Spleen (tissue), 11 donors: ENCODE results near the gene DPM1. TPM values are rescaled to one million over a fixed set of nuclear protein-coding genes. Genes with fewer than 3 reads are reported as not detected.

Experiments
- DNase-seq: peaks from one replicate; pipeline ENCODE4 v3.0.0-alpha.2; 2020
- H3K27ac ChIP-seq, 8 donors: fragments of 200-600 bp; sonication (generic) in 7 of 8; 1 replicate in 4 of 8; 2 replicates in 4 of 8; pipeline versions ENCODE4 v1.5.0 to v1.8.0; 2016 to 2021; ENCODE audit warnings: inconsistent platforms in 4 of 8, mild to moderate bottlenecking in 4 of 8, moderate library complexity in 1 of 8
- H3K27me3 ChIP-seq, 7 donors: fragments of 200-600 bp; sonication (generic) in 6 of 7; replicated peaks in 1 of 7; 1 replicate in 4 of 7; 2 replicates in 3 of 7; pipeline versions ENCODE4 v1.5.0 to v1.8.0; 2016 to 2021; ENCODE audit warnings: inconsistent platforms in 3 of 7, mild to moderate bottlenecking in 1 of 7
- H3K36me3 ChIP-seq, 6 donors: fragments of 200-600 bp; sonication (generic) in 5 of 6; 1 replicate in 4 of 6; 2 replicates in 2 of 6; pipeline versions ENCODE4 v1.5.0 to v1.8.0; 2016 to 2021; ENCODE audit warnings: inconsistent platforms in 2 of 6
- H3K4me1 ChIP-seq, 6 donors: fragments of 200-600 bp; sonication (generic) in 5 of 6; 1 replicate in 3 of 6; 2 replicates in 3 of 6; pipeline versions ENCODE4 v1.5.0 to v1.8.0; 2016 to 2021; ENCODE audit warnings: inconsistent platforms in 3 of 6
- H3K4me3 ChIP-seq, 8 donors: fragments of 200-600 bp; sonication (generic) in 7 of 8; 1 replicate in 4 of 8; 2 replicates in 4 of 8; pipeline versions ENCODE4 v1.5.0 to v1.8.0; 2016 to 2021; ENCODE audit warnings: inconsistent platforms in 4 of 8, mild to moderate bottlenecking in 4 of 8, moderate library complexity in 2 of 8
- H3K9me3 ChIP-seq, 8 donors: fragments of 200-600 bp; sonication (generic) in 7 of 8; 1 replicate in 4 of 8; 2 replicates in 4 of 8; pipeline versions ENCODE4 v1.5.0 to v1.8.0; 2016 to 2021; ENCODE audit warnings: inconsistent platforms in 4 of 8
- POLR2A ChIP-seq, 3 donors: fragments of 450-650 bp; IDR thresholded peaks; one replicate each; pipeline ENCODE4 v1.5.1; 2017; ENCODE audit warnings: antibody characterized with exemption in 3 of 3, mild to moderate bottlenecking in 1 of 3
- POLR2AphosphoS5 ChIP-seq, 3 donors: sonication (generic); formaldehyde crosslinking; IDR thresholded peaks; one replicate each; pipeline ENCODE4 v1.5.1; 2017; ENCODE audit warnings: antibody characterized with exemption in 3 of 3
- WGBS, 5 donors: extraction: QIAGEN DNeasy Blood & Tissue Kit in 3 of 5; methylation state at CpG; one replicate each; pipeline versions ENCODE4 v1.1.5 to v1.1.7; 2013 to 2018; 5-methylcytosine and 5-hydroxymethylcytosine counted together
- intact Hi-C: fragments of 100-400 bp; cut with DNase I; formaldehyde crosslinking; loops from one replicate; pipeline ENCODE4 v1.15.0; 2023; ENCODE audit warnings: low total_unique reads
- polyA plus RNA-seq, 3 donors: library from polyadenylated mRNA; stranded (reverse); fragments of 200-250 nt; gene quantifications; one replicate each; pipeline ENCODE4 v1.2.1, GENCODE V29; 2013
- total RNA-seq, 7 donors: library from RNA; depleted of rRNA in 3 of 7; stranded (reverse); fragments of >200 nt in 3 of 7; fragmentation: NEBNext Ultra II Directional in 4 of 7; extraction: Animal tissue kit (Norgen Biotek cat#: 25700) in 4 of 7; gene quantifications; one replicate each; pipeline versions ENCODE4 v1.1.0 to v1.2.1, GENCODE V29; 2016 to 2021
- TF ChIP-seq, protein P1 (sequence below), 11 experiments: fragments of 200-600 bp in 7 of 11; fragments of 450-650 bp in 4 of 11; sonication (generic) in 4 of 11; IDR thresholded peaks in 8 of 11; conservative IDR thresholded peaks in 3 of 11; 1 replicate in 7 of 11; 2 replicates in 4 of 11; pipeline versions ENCODE4 v1.4.0 to v1.8.0; 2016 to 2021; ENCODE audit warnings: antibody characterized with exemption in 11 of 11, inconsistent platforms in 4 of 11, mild to moderate bottlenecking in 1 of 11
- donor health status: healthy with polysubstance abuse.
- donor health status: DM: no; HTN: no; CAD: no; lungs with moderate emphysema.
- donor health status: DM: no; HTN: no; CAD: no.
- donor health status: Bipolar disorder and iron deficiency.
- donor health status: healthy.
- donor health status: DM: no; HTN: no; CAD: no.
- donor health status: DM: yes; HTN: yes; CAD: no.

Gene DPM1
- total and polyA plus RNA-seq, 10 donors = 28.1 to 65.0 (median 43.8) TPM

DNA sequence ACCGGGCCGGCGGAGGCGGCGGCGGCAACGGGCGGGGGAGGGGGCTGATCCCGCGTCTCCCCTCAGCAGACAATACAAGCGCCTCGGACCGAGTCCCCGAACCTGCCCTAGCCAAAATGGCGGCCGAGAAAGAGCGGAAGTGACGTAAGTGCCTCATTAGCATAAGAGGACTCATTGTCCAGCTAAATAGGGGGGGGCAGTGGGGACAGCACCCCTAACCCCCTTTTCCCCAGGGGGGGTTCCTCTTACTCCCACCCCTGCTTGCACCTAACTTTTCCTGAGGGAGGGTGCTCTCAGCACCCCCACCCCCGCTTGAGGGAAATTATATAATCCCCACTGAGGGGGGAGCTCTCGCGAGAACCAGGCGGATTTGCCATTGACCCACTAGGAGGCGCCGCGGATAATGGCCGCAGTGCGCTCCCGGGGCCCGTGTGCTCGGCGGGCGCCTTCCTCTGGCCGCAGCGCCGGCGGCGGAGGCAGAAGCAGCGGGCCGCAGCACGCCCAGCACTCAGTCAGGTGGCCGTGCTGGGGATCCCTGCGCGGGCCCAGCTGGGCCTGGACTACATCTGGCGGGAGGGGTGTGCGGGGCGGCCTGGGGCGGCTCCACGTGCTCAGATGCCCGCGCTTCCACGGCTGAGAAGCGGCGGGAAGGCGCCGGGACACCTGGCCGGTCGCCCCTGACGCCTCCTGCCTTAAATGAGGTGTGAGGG lies 26.9 kb downstream of the DPM1 start, which contains the start of gene ADNP:
TSS of gene ADNP (minus strand) at position 132 of the 710 bp plus-strand sequence. CDS start 27,441 bp downstream, outside the sequence.
- H3K27ac ChIP-seq = peak within 1 kb of the TSS; percentile 99 to 100 (median 99)
- H3K4me1 ChIP-seq = peaks cover 15 to 51% (median 43%) of the 10 kb centered on the region in 6 donors
- H3K9me3 ChIP-seq = no peaks in the 10 kb centered on the region
- intact Hi-C loops = no loop called here
- 1 to 2% (median 1%) methylated on average over 22 to 58 of the region's 58 CpGs for WGBS, 5 donors
- TF ChIP-seq, protein P1, sequence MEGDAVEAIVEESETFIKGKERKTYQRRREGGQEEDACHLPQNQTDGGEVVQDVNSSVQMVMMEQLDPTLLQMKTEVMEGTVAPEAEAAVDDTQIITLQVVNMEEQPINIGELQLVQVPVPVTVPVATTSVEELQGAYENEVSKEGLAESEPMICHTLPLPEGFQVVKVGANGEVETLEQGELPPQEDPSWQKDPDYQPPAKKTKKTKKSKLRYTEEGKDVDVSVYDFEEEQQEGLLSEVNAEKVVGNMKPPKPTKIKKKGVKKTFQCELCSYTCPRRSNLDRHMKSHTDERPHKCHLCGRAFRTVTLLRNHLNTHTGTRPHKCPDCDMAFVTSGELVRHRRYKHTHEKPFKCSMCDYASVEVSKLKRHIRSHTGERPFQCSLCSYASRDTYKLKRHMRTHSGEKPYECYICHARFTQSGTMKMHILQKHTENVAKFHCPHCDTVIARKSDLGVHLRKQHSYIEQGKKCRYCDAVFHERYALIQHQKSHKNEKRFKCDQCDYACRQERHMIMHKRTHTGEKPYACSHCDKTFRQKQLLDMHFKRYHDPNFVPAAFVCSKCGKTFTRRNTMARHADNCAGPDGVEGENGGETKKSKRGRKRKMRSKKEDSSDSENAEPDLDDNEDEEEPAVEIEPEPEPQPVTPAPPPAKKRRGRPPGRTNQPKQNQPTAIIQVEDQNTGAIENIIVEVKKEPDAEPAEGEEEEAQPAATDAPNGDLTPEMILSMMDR (IDR thresholded peaks at IDR 0.05 in 8 of 11, conservative IDR thresholded peaks at IDR 0.05 in 3 of 11) = peak; percentile 70 to 89 (median 83)
- TF ChIP-seq POLR2AphosphoS5 (IDR thresholded peaks at IDR 0.05) = peak; percentile 94 to 96 (median 94)
- peak; percentile 58 to 78 (median 70) for TF ChIP-seq POLR2A (IDR thresholded peaks at IDR 0.05)
- peak; percentile 96 for DNase-seq
- H3K27me3 ChIP-seq = no peaks in the 10 kb centered on the region
- peak within 1 kb of the TSS; percentile 70 to 95 (median 83) for H3K4me3 ChIP-seq
- H3K36me3 ChIP-seq = peaks cover 0 to 57% (median 27%) of the 10 kb centered on the region in 6 donors

DNA sequence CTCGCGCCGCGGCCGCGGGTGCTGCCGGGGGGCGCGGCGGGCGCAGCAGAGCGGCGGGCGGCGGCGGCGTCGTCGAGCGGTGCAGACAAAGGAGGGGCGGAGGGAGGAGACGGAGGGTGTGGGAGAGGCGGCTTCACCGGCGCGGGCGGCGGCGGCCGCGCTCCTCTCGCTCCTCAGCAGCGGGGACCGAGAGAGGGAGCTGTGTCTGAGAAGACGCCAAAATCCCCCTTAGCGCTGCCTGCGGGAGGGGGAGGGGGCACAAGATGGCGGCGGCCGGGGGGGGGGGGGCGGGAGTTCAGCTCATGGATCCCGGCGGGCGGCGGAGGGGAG lies 27.4 kb downstream of the DPM1 start:
- H3K4me1 ChIP-seq = peaks cover 15 to 56% (median 48%) of the 10 kb centered on the region in 6 donors
- intact Hi-C loops = no loop called here
- H3K27ac ChIP-seq = peak overlapping the region; percentile 99 to 100 (median 99)
- DNase-seq = no peak
- TF ChIP-seq POLR2A (IDR thresholded peaks at IDR 0.05) (no peak), POLR2AphosphoS5 (IDR thresholded peaks at IDR 0.05) (no peak)
- TF ChIP-seq, protein P1 (IDR thresholded peaks at IDR 0.05 in 8 of 11, conservative IDR thresholded peaks at IDR 0.05 in 3 of 11) = no peak
- peaks cover 0 to 54% (median 22%) of the 10 kb centered on the region in 6 donors for H3K36me3 ChIP-seq
- H3K9me3 ChIP-seq = no peaks in the 10 kb centered on the region
- peak overlapping the region; percentile 45 to 95 (median 70) for H3K4me3 ChIP-seq
- 0 to 3% (median 0%) methylated on average over 3 to 40 of the region's 45 CpGs for WGBS, 5 donors
- no peaks in the 10 kb centered on the region for H3K27me3 ChIP-seq

DNA sequence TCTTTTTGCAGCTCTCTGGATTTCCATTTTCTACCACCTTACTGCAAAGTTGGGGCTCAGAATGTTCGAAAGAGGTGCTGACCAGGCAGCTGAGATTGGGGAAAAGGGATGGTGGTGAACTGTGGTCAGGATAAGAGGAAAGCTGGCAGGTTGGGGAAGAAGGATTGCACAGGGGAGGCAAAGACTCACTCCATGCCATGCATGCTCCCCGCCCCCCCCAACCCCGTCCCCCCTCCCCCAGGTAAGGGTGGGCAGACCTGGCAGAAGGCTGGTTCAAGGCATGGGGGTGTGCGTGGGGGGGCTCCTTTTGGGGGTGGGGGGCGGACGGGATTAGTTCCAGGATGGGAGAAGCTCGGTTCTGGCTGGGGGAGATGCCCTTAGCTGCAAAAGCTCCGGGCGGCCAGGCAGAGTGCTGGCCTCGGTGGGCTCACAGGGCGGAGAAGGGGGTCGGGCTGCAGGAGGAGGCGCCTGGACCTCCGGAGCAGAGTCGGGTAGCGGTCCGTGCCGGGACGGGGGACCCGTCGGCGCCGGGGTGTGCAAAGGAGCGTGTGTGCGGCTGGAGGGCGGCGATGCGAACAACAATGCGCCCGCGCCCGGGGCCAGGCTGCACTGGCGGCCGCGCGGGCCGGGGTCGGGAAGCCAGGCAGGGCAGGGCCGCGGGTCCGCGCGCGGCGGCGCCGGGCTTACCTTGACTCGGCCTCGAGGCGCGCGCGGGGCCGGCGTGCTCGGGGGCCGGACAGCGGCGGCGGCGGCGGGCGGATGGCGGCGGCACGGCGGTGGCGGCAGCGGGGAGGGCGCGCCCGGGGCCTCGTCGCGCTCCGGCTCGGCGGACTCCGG lies 28.0 kb downstream of the DPM1 start:
- intact Hi-C loops = no loop called here

More for the DNA sequence above, 28.0 kb downstream of the DPM1 start:
- H3K9me3 ChIP-seq = no peaks in the 10 kb centered on the region
- peaks cover 21 to 62% (median 54%) of the 10 kb centered on the region in 6 donors for H3K4me1 ChIP-seq
- H3K27me3 ChIP-seq = no peaks in the 10 kb centered on the region
- peak overlapping the region; percentile 70 to 95 (median 83) for H3K4me3 ChIP-seq
- WGBS, 5 donors = 0 to 1% (median 0%) methylated on average over 14 to 79 of the region's 79 CpGs
- H3K27ac ChIP-seq = peak overlapping the region; percentile 70 to 99 (median 99)
- DNase-seq = peak; percentile 91
- TF ChIP-seq POLR2AphosphoS5 (IDR thresholded peaks at IDR 0.05) (no peak), POLR2A (IDR thresholded peaks at IDR 0.05) (no peak)
- TF ChIP-seq, protein P1 (IDR thresholded peaks at IDR 0.05 in 8 of 11, conservative IDR thresholded peaks at IDR 0.05 in 3 of 11) = no peak
- H3K36me3 ChIP-seq = peaks cover 0 to 54% (median 16%) of the 10 kb centered on the region in 6 donors
